Testis (tissue), 3 donors: Measurements from ENCODE around the gene HSD17B2. TPM values are rescaled to one million over a fixed set of nuclear protein-coding genes. Genes with fewer than 3 reads are reported as not detected.
"Not testable (repeated sequence)": the region's sequence is repeated elsewhere in the genome, so short reads cannot be mapped to it uniquely, and the experiment has no call there.

ENCODE experiments used
- DNase-seq: peaks from one replicate; pipeline ENCODE4 v3.0.0-alpha.2; 2019
- H3K27ac ChIP-seq, 2 donors: fragments of 200-600 bp; sonication (generic); one replicate each; pipeline ENCODE4 v1.5.1; 2019
- H3K27me3 ChIP-seq: fragments of 200-600 bp; sonication (generic); one replicate; pipeline ENCODE4 v1.5.1; 2019
- H3K36me3 ChIP-seq: fragments of 200-600 bp; sonication (generic); one replicate; pipeline ENCODE4 v1.5.1; 2017; ENCODE audit warnings: low read depth; ENCODE audit errors: missing control alignments
- H3K4me1 ChIP-seq: fragments of 200-600 bp; sonication (generic); one replicate; pipeline ENCODE4 v1.5.1; 2019
- H3K4me3 ChIP-seq, 2 donors: fragments of 200-600 bp; sonication (generic); one replicate each; pipeline ENCODE4 v1.5.1; 2017 to 2019
- H3K9me3 ChIP-seq: fragments of 200-600 bp; sonication (generic); one replicate; pipeline ENCODE4 v1.5.1; 2017
- CTCF ChIP-seq, 3 experiments: fragments of 450-650 bp in 2 of 3; fragments of 200-600 bp in 1 of 3; sonication (generic) in 1 of 3; IDR thresholded peaks; one replicate each; pipeline ENCODE4 v1.5.1; 2016 to 2019; ENCODE audit warnings: antibody characterized with exemption in 3 of 3, mild to moderate bottlenecking in 2 of 3, moderate library complexity in 1 of 3
- POLR2A ChIP-seq: fragments of 450-650 bp; IDR thresholded peaks from one replicate; pipeline ENCODE4 v1.6.1; 2017; ENCODE audit warnings: antibody characterized with exemption, mild to moderate bottlenecking, moderate library complexity
- WGBS, 2 donors: methylation state at CpG; one replicate each; pipeline ENCODE4 v1.1.5; 2018; 5-methylcytosine and 5-hydroxymethylcytosine counted together
- intact Hi-C: fragments of 100-400 bp; cut with DNase I; formaldehyde crosslinking; loops from one replicate; pipeline ENCODE4 v1.15.1; 2023; ENCODE audit warnings: low total_unique reads
- polyA plus RNA-seq: library from polyadenylated mRNA; stranded (reverse); fragments of 350-450 nt; fragmentation: Illumina TruSeq; extraction: RNeasy Lipid Tissue Mini Kit (QIAGEN cat#74804); gene quantifications from one replicate; pipeline ENCODE4 v1.2.3, GENCODE V29; 2014; ENCODE audit warnings: low read depth, low replicate concordance; ENCODE audit not compliant: insufficient read depth
- total RNA-seq, 2 donors: library from RNA; depleted of rRNA; stranded (reverse); fragments of >200 nt; gene quantifications; one replicate each; pipeline ENCODE4 v1.2.3, GENCODE V29; 2016

Gene HSD17B2
- total and polyA plus RNA-seq, 3 donors from 2014 or later: 0.71 TPM; not detected in 2

GRCh38 chr16:82137822-82138167 is 102.7 kb downstream of the HSD17B2 start:
- DNase-seq: no peak

GRCh38 chr16:82138478-82139285 is 103.6 kb downstream of the HSD17B2 start:
- no peak for DNase-seq
- TF ChIP-seq POLR2A (no peak), CTCF (IDR thresholded peaks at IDR 0.05) (no peak)
- no peaks in the 10 kb centered on the region for H3K4me1 ChIP-seq
- no peak overlapping the region for H3K27ac ChIP-seq
- H3K36me3 ChIP-seq: no peaks in the 10 kb centered on the region
- no peaks in the 10 kb centered on the region for H3K27me3 ChIP-seq
- 90 to 92% methylated on average over 15 of the region's 15 CpGs for WGBS, 2 donors
- H3K4me3 ChIP-seq: no peak overlapping the region
- intact Hi-C loops: no loop called here
- no peaks in the 10 kb centered on the region for H3K9me3 ChIP-seq

More at GRCh38 chr16:82137822-82138167, 102.7 kb downstream of the HSD17B2 start:
- H3K9me3 ChIP-seq: no peaks in the 10 kb centered on the region
- H3K27me3 ChIP-seq: no peaks in the 10 kb centered on the region
- H3K36me3 ChIP-seq: no peaks in the 10 kb centered on the region
- 57 to 59% methylated on average over 3 of the region's 3 CpGs for WGBS, 2 donors
- no peak overlapping the region for H3K27ac ChIP-seq
- no peak for TF ChIP-seq CTCF (IDR thresholded peaks at IDR 0.05)
- TF ChIP-seq POLR2A: no peak
- no peak overlapping the region for H3K4me3 ChIP-seq
- intact Hi-C loops: no loop called here
- H3K4me1 ChIP-seq: no peaks in the 10 kb centered on the region

GRCh38 chr16:82139286-82139571 is 104.2 kb downstream of the HSD17B2 start:
- H3K4me1 ChIP-seq, H3K36me3 ChIP-seq, H3K9me3 ChIP-seq, H3K4me3 ChIP-seq, intact Hi-C loops, H3K27me3 ChIP-seq, DNase-seq, H3K27ac ChIP-seq: not testable (repeated sequence)
- 88% methylated on average over 19 of the region's 19 CpGs for WGBS, 2 donors

- no peak for DNase-seq
- intact Hi-C loops: no loop called here
- no peaks in the 10 kb centered on the region for H3K9me3 ChIP-seq
- H3K27me3 ChIP-seq: no peaks in the 10 kb centered on the region
- H3K4me1 ChIP-seq: no peaks in the 10 kb centered on the region
- TF ChIP-seq CTCF (IDR thresholded peaks at IDR 0.05): no peak
- no peak overlapping the region for H3K4me3 ChIP-seq
- no peak overlapping the region for H3K27ac ChIP-seq
- no peaks in the 10 kb centered on the region for H3K36me3 ChIP-seq
- WGBS, 2 donors: 65 to 100% methylated on average over 3 of the region's 3 CpGs
Measured at GRCh38 chr16:82146556-82146955, 111.5 kb downstream of the HSD17B2 start.

- Histone ChIP-seq H3K36me3 (no peaks in the 10 kb centered on the region), H3K4me1 (no peaks in the 10 kb centered on the region), H3K9me3 (no peaks in the 10 kb centered on the region), H3K27ac (no peak overlapping the region), H3K27me3 (no peaks in the 10 kb centered on the region), H3K4me3 (no peak overlapping the region)
- TF ChIP-seq CTCF (IDR thresholded peaks at IDR 0.05): no peak
- TF ChIP-seq POLR2A: no peak
- no peak for DNase-seq
- WGBS, 2 donors: 89% methylated on average over 5 of the region's 5 CpGs
- intact Hi-C loops: no loop called here
Measured at GRCh38 chr16:82146957-82147356, 111.9 kb downstream of the HSD17B2 start.
